H9 (cell line): ENCODE data around the gene FAM3A. TPM values are rescaled to one million over a fixed set of nuclear protein-coding genes. Genes with fewer than 3 reads are reported as not detected.

Experiments used
- DNase-seq: peaks from one replicate; pipeline ENCODE4 v3.0.0-alpha.2; 2017
- H2AFZ ChIP-seq: one replicate; pipeline ENCODE4 v1.6.1; 2013; ENCODE audit warnings: mild to moderate bottlenecking, low read length, control low read depth, moderate library complexity
- H2AK5ac ChIP-seq: 2 replicates; pipeline ENCODE4 v1.6.1; 2013; ENCODE audit warnings: low read length, control low read depth, mixed read lengths; ENCODE audit not compliant: insufficient read length
- H2BK120ac ChIP-seq: one replicate; pipeline ENCODE4 v1.6.1; 2013; ENCODE audit warnings: low read depth, mild to moderate bottlenecking, low read length, control low read depth, inconsistent platforms; ENCODE audit not compliant: poor library complexity, severe bottlenecking
- H2BK12ac ChIP-seq: 2 replicates; pipeline ENCODE4 v1.6.1; 2013; ENCODE audit warnings: low read length, control low read depth, mixed read lengths, low read depth; ENCODE audit not compliant: insufficient read length
- H2BK15ac ChIP-seq: 2 replicates; pipeline ENCODE4 v1.6.1; 2013; ENCODE audit warnings: low read depth, low read length, control low read depth
- H2BK20ac ChIP-seq: one replicate; pipeline ENCODE4 v1.6.1; 2013; ENCODE audit warnings: low read depth, mild to moderate bottlenecking, low read length, control low read depth, inconsistent platforms; ENCODE audit not compliant: poor library complexity, severe bottlenecking
- H2BK5ac ChIP-seq: 2 replicates; pipeline ENCODE4 v1.6.1; 2013; ENCODE audit warnings: low read length, control low read depth, mixed read lengths; ENCODE audit not compliant: insufficient read length
- H3K14ac ChIP-seq: 2 replicates; pipeline ENCODE4 v1.6.1; 2013; ENCODE audit warnings: low read length, control low read depth; ENCODE audit not compliant: insufficient read depth
- H3K18ac ChIP-seq: 2 replicates; pipeline ENCODE4 v1.6.1; 2013; ENCODE audit warnings: low read depth, mild to moderate bottlenecking, mixed read lengths, low read length, control low read depth; ENCODE audit not compliant: insufficient read length
- H3K23ac ChIP-seq: 2 replicates; pipeline ENCODE4 v1.6.1; 2013; ENCODE audit warnings: low read length, control low read depth, mixed read lengths, low read depth; ENCODE audit not compliant: insufficient read length
- H3K23me2 ChIP-seq: 2 replicates; pipeline ENCODE4 v1.6.1; 2013; ENCODE audit warnings: low read depth, mild to moderate bottlenecking, mixed read lengths, low read length, control low read depth; ENCODE audit not compliant: insufficient read length, poor library complexity, severe bottlenecking
- H3K27ac ChIP-seq: 2 replicates; pipeline ENCODE4 v1.5.1; 2013; ENCODE audit warnings: low read length, control low read depth, mixed read lengths, low read depth; ENCODE audit not compliant: insufficient read length
- H3K27me3 ChIP-seq: 2 replicates; pipeline ENCODE4 v1.6.1; 2013; ENCODE audit warnings: low read length, control low read depth, inconsistent platforms; ENCODE audit not compliant: insufficient read depth
- H3K4ac ChIP-seq: 2 replicates; pipeline ENCODE4 v1.6.1; 2013; ENCODE audit warnings: low read depth, mild to moderate bottlenecking, control low read depth, inconsistent platforms, low read length, moderate library complexity
- H3K4me1 ChIP-seq: 2 replicates; pipeline ENCODE4 v1.6.1; 2013; ENCODE audit warnings: low read length, control low read depth, inconsistent platforms; ENCODE audit not compliant: insufficient read depth
- H3K4me2 ChIP-seq: 2 replicates; pipeline ENCODE4 v1.6.1; 2013; ENCODE audit warnings: low read length, control low read depth, mixed read lengths; ENCODE audit not compliant: insufficient read length, insufficient read depth
- H3K56ac ChIP-seq: 2 replicates; pipeline ENCODE4 v1.6.1; 2013; ENCODE audit warnings: low read depth, mild to moderate bottlenecking, mixed read lengths, low read length, control low read depth; ENCODE audit not compliant: insufficient read length
- H3K79me1 ChIP-seq: 2 replicates; pipeline ENCODE4 v1.6.1; 2013; ENCODE audit warnings: low read depth, mild to moderate bottlenecking, moderate library complexity, low read length, control low read depth, inconsistent platforms; ENCODE audit not compliant: insufficient read depth, poor library complexity, severe bottlenecking
- H3K79me2 ChIP-seq: 2 replicates; pipeline ENCODE4 v1.6.1; 2013; ENCODE audit warnings: low read length, control low read depth, inconsistent platforms; ENCODE audit not compliant: insufficient read depth
- H3K9ac ChIP-seq: 2 replicates; pipeline ENCODE4 v1.6.1; 2013; ENCODE audit warnings: low read length, control low read depth, mixed read lengths; ENCODE audit not compliant: insufficient read length; ENCODE audit errors: extremely low read depth
- H3K9me3 ChIP-seq: one replicate; pipeline ENCODE4 v1.6.1; 2013; ENCODE audit warnings: low read depth, low read length, inconsistent platforms; ENCODE audit not compliant: control insufficient read depth
- H3T11ph ChIP-seq: one replicate; pipeline ENCODE4 v1.6.1; 2013; ENCODE audit warnings: mild to moderate bottlenecking, low read length, control low read depth, inconsistent platforms
- H4K20me1 ChIP-seq: one replicate; pipeline ENCODE4 v1.6.1; 2013; ENCODE audit not compliant: control insufficient read depth, insufficient read length, insufficient read depth
- H4K5ac ChIP-seq: 2 replicates; pipeline ENCODE4 v1.6.1; 2013; ENCODE audit warnings: low read depth, mild to moderate bottlenecking, mixed read lengths, low read length, control low read depth; ENCODE audit not compliant: insufficient read length
- H4K8ac ChIP-seq: replicated peaks from 2 replicates; pipeline ENCODE4 v1.6.1; 2013; ENCODE audit warnings: low read length, control low read depth, mixed read lengths, low read depth; ENCODE audit not compliant: insufficient read length
- H4K91ac ChIP-seq: 2 replicates; pipeline ENCODE4 v1.6.1; 2013; ENCODE audit warnings: low read depth, mild to moderate bottlenecking, moderate library complexity, mixed read lengths, low read length, control low read depth; ENCODE audit not compliant: insufficient read length
- H3K27ac Mint-ChIP-seq, 3 experiments: 2 replicates in 2 of 3; 3 replicates in 1 of 3; pipeline ENCODE4 v1.8.0; 2020 to 2021; ENCODE audit warnings: mixed read lengths in 3 of 3, mild to moderate bottlenecking in 1 of 3, moderate library complexity in 1 of 3
- H3K27me3 Mint-ChIP-seq: 2 replicates; pipeline ENCODE4 v1.8.0; 2021; ENCODE audit warnings: low read depth, mild to moderate bottlenecking, moderate library complexity, mixed read lengths
- H3K36me3 Mint-ChIP-seq, 3 experiments: 2 replicates in 2 of 3; 3 replicates in 1 of 3; pipeline ENCODE4 v1.8.0; 2020 to 2021; ENCODE audit warnings: low read depth in 3 of 3, mixed read lengths in 3 of 3; ENCODE audit not compliant: insufficient read depth in 1 of 3
- H3K4me1 Mint-ChIP-seq, 2 experiments: 2 replicates each; pipeline ENCODE4 v1.8.0; 2020; ENCODE audit warnings: mixed read lengths in 2 of 2
- H3K4me3 Mint-ChIP-seq, 2 experiments: 2 replicates in 1 of 2; 3 replicates in 1 of 2; pipeline ENCODE4 v1.8.0; 2020 to 2021; ENCODE audit warnings: mild to moderate bottlenecking in 2 of 2, mixed read lengths in 2 of 2, moderate library complexity in 1 of 2
- H3K9me3 Mint-ChIP-seq, 2 experiments: 2 replicates in 1 of 2; 3 replicates in 1 of 2; pipeline ENCODE4 v1.8.0; 2020; ENCODE audit warnings: mild to moderate bottlenecking in 2 of 2, mixed read lengths in 2 of 2, moderate library complexity in 1 of 2
- CTCF ChIP-seq: fragments of 200-600 bp; sonication (generic); conservative IDR thresholded peaks from 3 replicates; pipeline ENCODE4 v1.8.0; 2021; ENCODE audit warnings: antibody characterized with exemption, mild to moderate bottlenecking
- WGBS: extraction: QIAGEN DNeasy Blood & Tissue Kit; methylation state at CpG from one replicate; pipeline ENCODE4 v1.1.7; 2013; ENCODE audit warnings: missing lambda C conversion rate, low lambda C conversion rate, mixed read lengths; ENCODE audit not compliant: insufficient read length; ENCODE audit errors: extremely low coverage; 5-methylcytosine and 5-hydroxymethylcytosine counted together
- total RNA-seq: library from RNA; stranded (reverse); gene quantifications from 2 replicates; pipeline ENCODE4 v1.2.1, GENCODE V29; 2021

Gene FAM3A
- total RNA-seq, 1 experiment from 2014 or later: 22.8 TPM

GRCh38 chrX:154466036-154466435, 50.0 kb downstream of the FAM3A start:
- no peak overlapping the region for H3K4me2 ChIP-seq
- H2AFZ ChIP-seq: no peak overlapping the region
- no peak overlapping the region for H3K27ac ChIP-seq
- H3K4ac ChIP-seq: no peak overlapping the region
- no peak overlapping the region for H3K14ac ChIP-seq
- H2BK120ac ChIP-seq: no peak overlapping the region
- no peak overlapping the region for H3K18ac ChIP-seq
- no peak overlapping the region for H2AK5ac ChIP-seq
- H2BK15ac ChIP-seq: no peak overlapping the region
- H3K23me2 ChIP-seq: no peaks in the 10 kb centered on the region
- no peaks in the 10 kb centered on the region for H4K20me1 ChIP-seq
- H3K23ac ChIP-seq: no peak overlapping the region
- no peak overlapping the region for H2BK12ac ChIP-seq
- no peaks in the 10 kb centered on the region; the same call in 1 of the 2 replicates for H3K27me3 Mint-ChIP-seq
- WGBS: no CpG with 5 or more reads among the region's 32 CpGs
- H3K79me2 ChIP-seq: no peaks in the 10 kb centered on the region
- peaks cover 27% of the 10 kb centered on the region for H3K9me3 ChIP-seq
- no peak overlapping the region for H3K4me3 Mint-ChIP-seq
- no peak overlapping the region for H2BK20ac ChIP-seq
- no peaks in the 10 kb centered on the region for H3K4me1 Mint-ChIP-seq
- no peak for TF ChIP-seq CTCF
- no peak overlapping the region for H4K91ac ChIP-seq
- no peaks in the 10 kb centered on the region for H3K27me3 ChIP-seq
- no peak for DNase-seq
- H3K79me1 ChIP-seq: no peaks in the 10 kb centered on the region
- H4K5ac ChIP-seq: no peak overlapping the region
- no peak overlapping the region for H3T11ph ChIP-seq
- peaks cover 22 to 57% (median 55%) of the 10 kb centered on the region in 3 experiments for H3K36me3 Mint-ChIP-seq
- peaks cover 51 to 84% of the 10 kb centered on the region in 2 experiments for H3K9me3 Mint-ChIP-seq
- H3K27ac Mint-ChIP-seq: no peak overlapping the region
- no peaks in the 10 kb centered on the region for H3K4me1 ChIP-seq
- H3K9ac ChIP-seq: no peak overlapping the region
- H2BK5ac ChIP-seq: no peak overlapping the region
- H3K56ac ChIP-seq: no peak overlapping the region
- no peak overlapping the region for H4K8ac ChIP-seq
